OCI-LY1 (cell line): Measurements from ENCODE around the gene HAS3.

Experiments used
- H2AFZ ChIP-seq: fragments of 200-600 bp; sonication (generic), shearing (Covaris generic); 2 replicates; pipeline ENCODE4 v1.6.0; 2014; ENCODE audit warnings: antibody characterized with exemption, mild to moderate bottlenecking, low read length
- H3F3A ChIP-seq: fragments of 200-600 bp; sonication (generic), shearing (Covaris generic); 2 replicates; pipeline ENCODE4 v1.6.0; 2014; ENCODE audit warnings: mild to moderate bottlenecking, antibody characterized with exemption, low read length, moderate library complexity; ENCODE audit not compliant: insufficient read depth
- H3K27ac ChIP-seq: fragments of 200-600 bp; sonication (generic); 2 replicates; pipeline ENCODE4 v1.5.1; 2014; ENCODE audit warnings: low read length, mixed run types, mild to moderate bottlenecking, low read depth; ENCODE audit not compliant: poor library complexity, severe bottlenecking
- H3K27me3 ChIP-seq: fragments of 200-600 bp; sonication (generic); 2 replicates; pipeline ENCODE4 v1.6.0; 2014; ENCODE audit warnings: antibody characterized with exemption, mild to moderate bottlenecking, low read length, moderate library complexity; ENCODE audit not compliant: insufficient read depth
- H3K36me3 ChIP-seq: fragments of 200-600 bp; sonication (generic); 2 replicates; pipeline ENCODE4 v1.6.1; 2014; ENCODE audit warnings: mild to moderate bottlenecking, antibody characterized with exemption, low read length, moderate library complexity, mixed read lengths; ENCODE audit not compliant: insufficient read depth
- H3K4me1 ChIP-seq: fragments of 200-600 bp; sonication (generic); 2 replicates; pipeline ENCODE4 v1.5.1; 2014; ENCODE audit warnings: mild to moderate bottlenecking, low read length, moderate library complexity; ENCODE audit not compliant: insufficient read depth, severe bottlenecking
- H3K4me2 ChIP-seq: fragments of 200-600 bp; sonication (generic), shearing (Covaris generic); 2 replicates; pipeline ENCODE4 v1.6.1; 2014; ENCODE audit warnings: low read length
- H3K4me3 ChIP-seq: fragments of 200-600 bp; sonication (generic); 2 replicates; pipeline ENCODE4 v1.5.1; 2014; ENCODE audit warnings: low read length, low read depth, mild to moderate bottlenecking, mixed read lengths; ENCODE audit not compliant: poor library complexity, severe bottlenecking
- H3K79me2 ChIP-seq: fragments of 200-600 bp; shearing (Covaris generic); 2 replicates; pipeline ENCODE4 v1.6.1; 2016; ENCODE audit warnings: mixed run types, low read length, mixed read lengths; ENCODE audit not compliant: insufficient read depth
- H3K9ac ChIP-seq: fragments of 200-600 bp; sonication (generic), shearing (Covaris generic); 2 replicates; pipeline ENCODE4 v1.6.1; 2014; ENCODE audit warnings: mild to moderate bottlenecking, low read length, mixed read lengths
- H3K9me2 ChIP-seq: fragments of 200-600 bp; sonication (generic), shearing (Covaris generic); 2 replicates; pipeline ENCODE4 v1.6.1; 2014; ENCODE audit warnings: low read depth, mild to moderate bottlenecking, low read length, mixed read lengths
- H3K9me3 ChIP-seq: fragments of 200-600 bp; shearing (Covaris generic); 2 replicates; pipeline ENCODE4 v1.6.1; 2014; ENCODE audit warnings: low read length, mixed read lengths
- H4K20me1 ChIP-seq: fragments of 200-600 bp; sonication (generic), shearing (Covaris generic); 2 replicates; pipeline ENCODE4 v1.6.0; 2016; ENCODE audit warnings: mild to moderate bottlenecking, low read length; ENCODE audit not compliant: insufficient read depth
- EZH2 ChIP-seq: fragments of 200-600 bp; sonication (generic), shearing (Covaris generic); IDR thresholded peaks from 2 replicates; pipeline ENCODE4 v1.8.0; 2017; ENCODE audit warnings: borderline replicate concordance, mixed run types, mild to moderate bottlenecking, antibody characterized with exemption, low read length, moderate library complexity, mixed read lengths
- TF ChIP-seq, protein P1 (sequence below): fragments of 200-600 bp; sonication (generic), shearing (Covaris generic); IDR thresholded peaks from 2 replicates; pipeline ENCODE4 v1.5.1; 2017; ENCODE audit warnings: mild to moderate bottlenecking, antibody characterized with exemption, low read length, moderate library complexity, mixed read lengths

The HAS3 gene

DNA sequence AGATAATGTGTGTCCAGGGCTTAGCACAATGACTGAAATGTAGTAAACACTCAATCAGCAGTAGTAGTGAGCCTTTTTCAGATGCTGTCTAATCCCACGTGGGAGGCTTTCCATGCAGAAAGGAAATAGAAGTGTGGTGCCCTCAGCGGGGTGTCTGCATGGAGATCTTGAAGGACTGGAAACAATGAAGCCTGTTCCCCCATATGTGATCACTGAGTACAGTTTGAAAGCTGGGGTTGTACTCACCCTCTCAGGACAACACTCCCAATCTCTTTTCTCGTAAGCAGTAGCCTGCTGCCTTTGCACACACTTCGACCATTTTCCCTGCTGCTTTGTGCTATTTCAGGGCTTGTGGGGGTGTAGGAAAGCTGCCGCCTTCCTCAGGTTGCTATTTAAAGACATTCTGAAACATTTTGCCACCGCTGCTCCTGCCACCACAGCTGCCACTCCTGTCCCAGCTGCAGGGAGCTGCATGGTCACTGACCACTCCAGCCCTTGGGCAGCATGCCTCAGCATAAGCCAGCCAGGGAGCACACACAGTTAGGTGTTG, 40.6 kb upstream of the HAS3 start:
- Histone ChIP-seq H3K79me2 (no peaks in the 10 kb centered on the region), H3F3A (no peaks in the 10 kb centered on the region), H3K36me3 (no peaks in the 10 kb centered on the region), H2AFZ (no peak overlapping the region), H3K27ac (no peak overlapping the region), H3K4me3 (no peak overlapping the region), H3K9me2 (no peaks in the 10 kb centered on the region), H3K9me3 (no peaks in the 10 kb centered on the region), H4K20me1 (no peaks in the 10 kb centered on the region), H3K9ac (no peak overlapping the region), H3K4me2 (no peak overlapping the region), H3K27me3 (no peaks in the 10 kb centered on the region), H3K4me1 (no peaks in the 10 kb centered on the region)
- TF ChIP-seq, protein P1, sequence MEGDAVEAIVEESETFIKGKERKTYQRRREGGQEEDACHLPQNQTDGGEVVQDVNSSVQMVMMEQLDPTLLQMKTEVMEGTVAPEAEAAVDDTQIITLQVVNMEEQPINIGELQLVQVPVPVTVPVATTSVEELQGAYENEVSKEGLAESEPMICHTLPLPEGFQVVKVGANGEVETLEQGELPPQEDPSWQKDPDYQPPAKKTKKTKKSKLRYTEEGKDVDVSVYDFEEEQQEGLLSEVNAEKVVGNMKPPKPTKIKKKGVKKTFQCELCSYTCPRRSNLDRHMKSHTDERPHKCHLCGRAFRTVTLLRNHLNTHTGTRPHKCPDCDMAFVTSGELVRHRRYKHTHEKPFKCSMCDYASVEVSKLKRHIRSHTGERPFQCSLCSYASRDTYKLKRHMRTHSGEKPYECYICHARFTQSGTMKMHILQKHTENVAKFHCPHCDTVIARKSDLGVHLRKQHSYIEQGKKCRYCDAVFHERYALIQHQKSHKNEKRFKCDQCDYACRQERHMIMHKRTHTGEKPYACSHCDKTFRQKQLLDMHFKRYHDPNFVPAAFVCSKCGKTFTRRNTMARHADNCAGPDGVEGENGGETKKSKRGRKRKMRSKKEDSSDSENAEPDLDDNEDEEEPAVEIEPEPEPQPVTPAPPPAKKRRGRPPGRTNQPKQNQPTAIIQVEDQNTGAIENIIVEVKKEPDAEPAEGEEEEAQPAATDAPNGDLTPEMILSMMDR: no peak
- no peak for TF ChIP-seq EZH2

GRCh38 chr16:69069504-69069903, 35.9 kb upstream of the HAS3 start:
- Histone ChIP-seq H3K9me3 (no peaks in the 10 kb centered on the region), H3K79me2 (no peaks in the 10 kb centered on the region), H3F3A (no peaks in the 10 kb centered on the region), H3K9ac (no peak overlapping the region), H3K4me2 (no peak overlapping the region), H3K4me3 (no peak overlapping the region), H2AFZ (no peak overlapping the region), H3K4me1 (no peaks in the 10 kb centered on the region), H3K27ac (no peak overlapping the region), H3K36me3 (no peaks in the 10 kb centered on the region), H3K27me3 (no peaks in the 10 kb centered on the region), H4K20me1 (no peaks in the 10 kb centered on the region), H3K9me2 (no peaks in the 10 kb centered on the region)
- TF ChIP-seq, protein P1: no peak
- no peak for TF ChIP-seq EZH2

- H3F3A ChIP-seq: no peaks in the 10 kb centered on the region
- H3K9ac ChIP-seq: no peak overlapping the region
- H3K36me3 ChIP-seq: no peaks in the 10 kb centered on the region
- H4K20me1 ChIP-seq: no peaks in the 10 kb centered on the region
- H3K9me3 ChIP-seq: no peaks in the 10 kb centered on the region
- H3K4me1 ChIP-seq: no peaks in the 10 kb centered on the region
- H2AFZ ChIP-seq: no peak overlapping the region
- TF ChIP-seq, protein P1: no peak
- TF ChIP-seq EZH2: no peak
- H3K27me3 ChIP-seq: no peaks in the 10 kb centered on the region
- H3K9me2 ChIP-seq: no peaks in the 10 kb centered on the region
- H3K79me2 ChIP-seq: no peaks in the 10 kb centered on the region
- H3K4me3 ChIP-seq: no peak overlapping the region
- no peak overlapping the region for H3K4me2 ChIP-seq
- no peak overlapping the region for H3K27ac ChIP-seq
Observed at GRCh38 chr16:69071036-69071435, 34.4 kb upstream of the HAS3 start.
